ENCODE measurements around the gene PCDHGA9. TPM values are rescaled to one million over a fixed set of nuclear protein-coding genes. Genes with fewer than 3 reads are reported as not detected.
"Not testable (repeated sequence)": the region's sequence is repeated elsewhere in the genome, so short reads cannot be mapped to it uniquely, and the experiment has no call there.

Gene PCDHGA9
- total RNA-seq, 2 experiments from 2014 or later: 5.7 to 5.9 TPM

DNA sequence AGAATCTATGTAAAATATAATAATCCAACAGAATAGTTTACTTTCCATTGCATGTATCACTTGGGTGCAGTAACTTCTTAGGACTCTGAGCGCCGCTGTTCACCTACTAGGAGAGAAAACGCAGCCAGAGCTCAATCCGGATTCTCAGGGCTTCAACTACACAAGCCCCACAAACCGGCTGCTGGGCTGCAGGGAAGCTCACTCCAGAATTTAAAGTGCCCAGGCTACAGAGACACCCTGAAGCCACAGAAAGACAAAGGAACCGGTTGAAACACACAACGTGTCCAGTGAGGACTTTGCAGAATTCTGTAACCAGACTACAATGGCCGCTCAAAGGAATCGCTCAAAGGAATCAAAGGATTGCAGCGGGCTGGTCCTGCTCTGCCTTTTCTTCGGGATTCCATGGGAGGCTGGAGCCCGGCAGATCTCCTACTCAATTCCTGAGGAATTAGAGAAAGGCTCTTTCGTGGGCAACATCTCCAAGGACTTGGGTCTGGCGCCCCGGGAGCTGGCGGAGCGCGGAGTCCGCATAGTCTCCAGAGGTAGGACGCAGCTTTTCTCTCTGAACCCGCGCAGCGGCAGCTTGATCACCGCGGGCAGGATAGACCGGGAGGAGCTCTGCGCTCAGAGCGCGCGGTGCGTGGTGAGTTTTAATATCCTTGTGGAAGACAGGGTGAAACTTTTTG, 10.4 kb downstream of the PCDHGA9 start, which contains the start of gene PCDHGA10:
Gene PCDHGA10, plus strand, starts transcription at position 134 of the 686 bp plus-strand sequence. Its CDS starts 189 bp downstream, at position 323.
- TF ChIP-seq CTCF (conservative IDR thresholded peaks at IDR 0.05; ENCODE audit: low read length): peak; percentile 88
- no peak for TF ChIP-seq EZH2phosphoT487 (IDR thresholded peaks at IDR 0.05; ENCODE audit: borderline replicate concordance, low read depth, low read length)
- Histone ChIP-seq H3K9me2 (ENCODE audit: insufficient read depth, low read length) (no peaks in the 10 kb centered on the region), H3K4me2 (ENCODE audit: low read length) (peak within 1 kb of the TSS; percentile 37; the same call in 1 of the 2 replicates), H2AFZ (ENCODE audit: low read length) (no peak within 1 kb of the TSS), H3K4me1 (ENCODE audit: insufficient read depth, low read length, poor library complexity, severe bottlenecking) (no peaks in the 10 kb centered on the region), H4K20me1 (ENCODE audit: insufficient read depth, low read length) (no peaks in the 10 kb centered on the region), H3K4me3 (ENCODE audit: low read depth, low read length, poor library complexity, severe bottlenecking) (no peak within 1 kb of the TSS), H3K36me3 (ENCODE audit: insufficient read depth, low read length) (no peaks in the 10 kb centered on the region), H3K9me3 (ENCODE audit: low read length) (no peaks in the 10 kb centered on the region), H3K27ac (ENCODE audit: low read depth, low read length, poor library complexity, severe bottlenecking) (no peak within 1 kb of the TSS), H3K79me2 (ENCODE audit: insufficient read depth, low read depth, low read length) (no peaks in the 10 kb centered on the region)
- ChIA-PET POLR2A (interaction anchor here (0.9 to 2.2 kb wide), 4 partner anchors 63 to 151 kb away, joined by 3 to 6 read pairs (median 3); partner anchors contain the start of gene PCDHGB1), CTCF (ENCODE audit: unreplicated experiment) (interaction anchor here (0.9 to 1.7 kb wide), 4 partner anchors 43 to 151 kb away, joined by 3 to 8 read pairs (median 4); partner anchors contain the start of gene PCDHGB3)
- intact Hi-C loops (cut with micrococcal nuclease; ENCODE audit: unreplicated experiment): loop anchor here (1.0 to 5.0 kb wide), 2 partner anchors 26 to 56 kb away; partner anchors contain the start of genes PCDHGA4, PCDHGB2 and PCDHGB4
- BruUV-seq (replicated peaks): no TSS peak
- peak; percentile 70 for DNase-seq (ENCODE audit: low spot score)

DNA sequence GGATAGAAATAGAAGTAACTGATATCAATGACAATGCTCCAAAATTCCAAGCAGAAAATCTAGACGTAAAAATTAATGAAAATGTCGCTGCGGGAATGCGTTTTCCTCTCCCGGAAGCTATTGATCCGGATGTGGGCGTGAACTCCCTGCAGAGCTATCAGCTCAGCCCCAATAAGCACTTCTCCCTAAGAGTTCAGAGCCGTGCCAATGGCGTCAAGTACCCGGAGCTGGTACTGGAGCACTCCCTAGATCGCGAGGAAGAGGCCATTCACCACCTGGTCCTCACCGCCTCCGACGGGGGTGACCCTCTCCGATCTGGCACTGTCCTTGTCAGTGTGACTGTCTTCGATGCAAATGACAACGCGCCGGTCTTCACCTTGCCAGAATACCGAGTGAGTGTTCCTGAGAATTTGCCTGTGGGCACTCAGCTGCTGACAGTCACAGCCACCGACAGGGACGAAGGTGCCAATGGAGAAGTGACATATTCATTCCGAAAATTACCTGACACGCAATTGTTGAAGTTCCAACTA, 11.0 kb downstream of the PCDHGA9 start:
- no peak overlapping the region for H2AFZ ChIP-seq (ENCODE audit: low read length)
- H4K20me1 ChIP-seq (ENCODE audit: insufficient read depth, low read length): no peaks in the 10 kb centered on the region
- no peaks in the 10 kb centered on the region for H3K79me2 ChIP-seq (ENCODE audit: insufficient read depth, low read depth, low read length)
- no peaks in the 10 kb centered on the region for H3K36me3 ChIP-seq (ENCODE audit: insufficient read depth, low read length)
- H3K9me3 ChIP-seq (ENCODE audit: low read length): no peaks in the 10 kb centered on the region
- no TSS peak for BruUV-seq (replicated peaks)
- intact Hi-C loops (cut with micrococcal nuclease; ENCODE audit: unreplicated experiment): loop anchor here (5.0 kb wide), 1 partner anchor 56 kb away; the partner anchor contains the start of genes PCDHGA4 and PCDHGB2
- CTCF ChIA-PET (ENCODE audit: unreplicated experiment): interaction anchor here (0.9 to 1.7 kb wide), 3 partner anchors 51 to 150 kb away, joined by 3 to 8 read pairs (median 4); no protein-coding TSS in a partner anchor
- no peak for DNase-seq (ENCODE audit: low spot score)
- no peaks in the 10 kb centered on the region for H3K9me2 ChIP-seq (ENCODE audit: insufficient read depth, low read length)
- peak overlapping the region; percentile 37; the same call in 1 of the 2 replicates for H3K4me2 ChIP-seq (ENCODE audit: low read length)
- H3K4me3 ChIP-seq (ENCODE audit: low read depth, low read length, poor library complexity, severe bottlenecking): no peak overlapping the region
- POLR2A ChIA-PET: interaction anchor here (0.9 to 2.2 kb wide), 2 partner anchors 63 to 150 kb away, joined by 3 to 6 read pairs; no protein-coding TSS in a partner anchor
- TF ChIP-seq EZH2phosphoT487 (IDR thresholded peaks at IDR 0.05; ENCODE audit: borderline replicate concordance, low read depth, low read length) (no peak), CTCF (conservative IDR thresholded peaks at IDR 0.05; ENCODE audit: low read length) (no peak)
- no peaks in the 10 kb centered on the region for H3K4me1 ChIP-seq (ENCODE audit: insufficient read depth, low read length, poor library complexity, severe bottlenecking)
- H3K27ac ChIP-seq (ENCODE audit: low read depth, low read length, poor library complexity, severe bottlenecking): no peak overlapping the region

- not testable (repeated sequence) for H3K9me2 ChIP-seq (ENCODE audit: insufficient read depth, low read length); H2AFZ ChIP-seq (ENCODE audit: low read length); H3K36me3 ChIP-seq (ENCODE audit: insufficient read depth, low read length); H3K4me3 ChIP-seq (ENCODE audit: low read depth, low read length, poor library complexity, severe bottlenecking); H3K4me1 ChIP-seq (ENCODE audit: insufficient read depth, low read length, poor library complexity, severe bottlenecking); H3K9me3 ChIP-seq (ENCODE audit: low read length); DNase-seq (ENCODE audit: low spot score); H4K20me1 ChIP-seq (ENCODE audit: insufficient read depth, low read length); H3K4me2 ChIP-seq (ENCODE audit: low read length); H3K79me2 ChIP-seq (ENCODE audit: insufficient read depth, low read depth, low read length); BruUV-seq (replicated peaks); H3K27ac ChIP-seq (ENCODE audit: low read depth, low read length, poor library complexity, severe bottlenecking)
- ChIA-PET POLR2A (interaction anchor here (0.7 kb wide), 1 partner anchor 479 kb away, joined by 10 read pairs; no protein-coding TSS in a partner anchor), CTCF (ENCODE audit: unreplicated experiment) (interaction anchor here (1.7 kb wide), 1 partner anchor 149 kb away, joined by 8 read pairs; no protein-coding TSS in a partner anchor)
- intact Hi-C loops (cut with micrococcal nuclease; ENCODE audit: unreplicated experiment): loop anchor here (5.0 kb wide), 1 partner anchor 57 kb away; the partner anchor contains the start of genes PCDHGA4 and PCDHGB2
These were observed 12.1 kb downstream of the PCDHGA9 start for GRCh38 chr5:141414548-141415274.

DNA sequence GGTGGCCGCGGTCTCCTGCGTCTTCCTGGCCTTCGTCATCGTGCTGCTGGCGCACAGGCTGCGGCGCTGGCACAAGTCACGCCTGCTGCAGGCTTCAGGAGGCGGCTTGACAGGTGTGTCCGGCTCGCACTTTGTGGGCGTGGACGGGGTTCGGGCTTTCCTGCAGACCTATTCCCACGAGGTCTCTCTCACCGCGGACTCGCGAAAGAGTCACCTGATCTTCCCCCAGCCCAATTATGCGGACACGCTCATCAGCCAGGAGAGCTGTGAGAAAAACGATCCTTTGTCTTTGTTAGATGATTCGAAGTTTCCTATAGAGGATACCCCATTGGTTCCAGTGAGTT, 12.7 kb downstream of the PCDHGA9 start:
- H3K4me3 ChIP-seq (ENCODE audit: low read depth, low read length, poor library complexity, severe bottlenecking); H3K27ac ChIP-seq (ENCODE audit: low read depth, low read length, poor library complexity, severe bottlenecking); BruUV-seq (replicated peaks); H2AFZ ChIP-seq (ENCODE audit: low read length); H3K9me2 ChIP-seq (ENCODE audit: insufficient read depth, low read length); H3K4me1 ChIP-seq (ENCODE audit: insufficient read depth, low read length, poor library complexity, severe bottlenecking); H3K36me3 ChIP-seq (ENCODE audit: insufficient read depth, low read length); CTCF ChIA-PET (ENCODE audit: unreplicated experiment); H3K4me2 ChIP-seq (ENCODE audit: low read length); H3K79me2 ChIP-seq (ENCODE audit: insufficient read depth, low read depth, low read length); H4K20me1 ChIP-seq (ENCODE audit: insufficient read depth, low read length); H3K9me3 ChIP-seq (ENCODE audit: low read length); DNase-seq (ENCODE audit: low spot score); intact Hi-C loops (cut with micrococcal nuclease; ENCODE audit: unreplicated experiment): not testable (repeated sequence)
- POLR2A ChIA-PET: interaction anchor here (0.7 kb wide), 1 partner anchor 479 kb away, joined by 10 read pairs; no protein-coding TSS in a partner anchor

Data from OCI-LY7 (cell line).